ENCODE data around the gene RHCE.

RHCE gene

DNA sequence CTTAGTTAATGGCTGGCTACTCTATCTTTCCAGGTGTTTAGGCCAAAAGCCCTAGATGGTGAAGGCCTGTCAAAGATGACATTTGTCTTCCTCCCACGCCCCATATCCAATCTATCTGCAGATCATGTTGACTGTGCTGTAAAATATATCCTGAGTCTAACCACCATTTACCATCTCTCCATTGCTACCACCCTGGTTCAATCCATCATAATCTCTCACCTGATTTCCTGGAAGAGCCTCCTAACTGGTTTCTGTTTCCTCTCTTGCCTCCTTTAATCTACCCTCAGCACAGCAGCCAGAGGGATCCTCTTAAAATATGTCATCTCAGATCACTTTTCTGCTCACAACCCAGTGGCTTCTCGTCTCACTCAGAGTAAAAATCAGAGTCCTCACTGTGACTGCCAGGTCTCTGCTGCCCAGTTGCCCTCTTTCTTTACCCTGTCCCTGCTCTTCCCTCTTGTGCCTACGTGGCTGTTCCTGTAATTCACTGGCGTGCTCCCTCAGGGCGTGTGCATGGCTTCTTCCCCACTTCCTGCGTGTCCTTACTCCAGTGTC, 64.7 kb downstream of the RHCE start:
- TF ChIP-seq, protein P1, sequence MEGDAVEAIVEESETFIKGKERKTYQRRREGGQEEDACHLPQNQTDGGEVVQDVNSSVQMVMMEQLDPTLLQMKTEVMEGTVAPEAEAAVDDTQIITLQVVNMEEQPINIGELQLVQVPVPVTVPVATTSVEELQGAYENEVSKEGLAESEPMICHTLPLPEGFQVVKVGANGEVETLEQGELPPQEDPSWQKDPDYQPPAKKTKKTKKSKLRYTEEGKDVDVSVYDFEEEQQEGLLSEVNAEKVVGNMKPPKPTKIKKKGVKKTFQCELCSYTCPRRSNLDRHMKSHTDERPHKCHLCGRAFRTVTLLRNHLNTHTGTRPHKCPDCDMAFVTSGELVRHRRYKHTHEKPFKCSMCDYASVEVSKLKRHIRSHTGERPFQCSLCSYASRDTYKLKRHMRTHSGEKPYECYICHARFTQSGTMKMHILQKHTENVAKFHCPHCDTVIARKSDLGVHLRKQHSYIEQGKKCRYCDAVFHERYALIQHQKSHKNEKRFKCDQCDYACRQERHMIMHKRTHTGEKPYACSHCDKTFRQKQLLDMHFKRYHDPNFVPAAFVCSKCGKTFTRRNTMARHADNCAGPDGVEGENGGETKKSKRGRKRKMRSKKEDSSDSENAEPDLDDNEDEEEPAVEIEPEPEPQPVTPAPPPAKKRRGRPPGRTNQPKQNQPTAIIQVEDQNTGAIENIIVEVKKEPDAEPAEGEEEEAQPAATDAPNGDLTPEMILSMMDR (IDR thresholded peaks at IDR 0.05; ENCODE audit: control extremely low read depth, extremely low read depth, low read depth, missing control alignments): no peak
- ChIA-PET CTCF (no interaction called here), POLR2A (no interaction called here)
- no peak for DNase-seq (ENCODE audit: extremely low spot score)

DNA sequence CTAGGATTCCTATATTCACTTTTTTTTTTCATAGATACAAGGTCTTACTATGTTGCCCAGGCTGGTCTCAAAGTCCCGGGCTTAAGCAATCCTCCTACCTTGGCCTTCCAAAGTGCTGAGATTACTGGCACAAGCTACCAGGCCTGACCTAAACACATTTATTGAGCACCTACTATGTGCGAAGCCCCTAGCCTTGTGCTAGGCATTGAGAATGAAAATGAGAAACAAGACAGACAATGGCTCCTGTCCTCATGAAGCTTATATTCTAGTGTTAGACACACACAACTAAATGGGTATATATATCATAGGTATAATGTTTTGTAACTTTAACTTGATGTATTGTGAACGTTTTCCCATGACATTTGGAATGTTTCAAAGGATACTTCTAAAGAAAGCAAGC, 71.0 kb downstream of the RHCE start:
- TF ChIP-seq, protein P1 (IDR thresholded peaks at IDR 0.05; ENCODE audit: control extremely low read depth, extremely low read depth, low read depth, missing control alignments): no peak
- ChIA-PET POLR2A (no interaction called here), CTCF (no interaction called here)
- DNase-seq (ENCODE audit: extremely low spot score): no peak

DNA sequence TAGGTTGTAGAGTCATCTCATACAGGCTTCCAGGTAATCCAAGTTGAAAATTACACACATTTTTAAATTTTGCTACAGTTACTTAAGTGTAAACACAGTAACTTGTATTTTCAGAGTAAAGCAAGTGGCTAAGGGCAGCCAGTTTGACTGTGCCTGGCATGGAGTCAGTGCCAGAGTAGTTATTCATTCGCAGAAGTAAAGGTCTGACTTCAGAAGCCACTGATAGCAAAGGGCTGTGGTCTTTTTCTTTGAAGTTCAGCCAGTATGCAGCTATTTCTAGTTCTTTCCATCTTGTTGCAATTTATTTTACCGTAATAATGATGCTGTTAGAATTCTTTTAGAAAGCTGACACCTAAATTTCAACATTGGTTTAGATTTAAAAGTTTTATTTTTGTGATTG, 73.1 kb downstream of the RHCE start:
- CTCF ChIA-PET: no interaction called here
- POLR2A ChIA-PET: no interaction called here
- DNase-seq (ENCODE audit: extremely low spot score): no peak
- TF ChIP-seq, protein P1 (IDR thresholded peaks at IDR 0.05; ENCODE audit: control extremely low read depth, extremely low read depth, low read depth, missing control alignments): no peak

DNA sequence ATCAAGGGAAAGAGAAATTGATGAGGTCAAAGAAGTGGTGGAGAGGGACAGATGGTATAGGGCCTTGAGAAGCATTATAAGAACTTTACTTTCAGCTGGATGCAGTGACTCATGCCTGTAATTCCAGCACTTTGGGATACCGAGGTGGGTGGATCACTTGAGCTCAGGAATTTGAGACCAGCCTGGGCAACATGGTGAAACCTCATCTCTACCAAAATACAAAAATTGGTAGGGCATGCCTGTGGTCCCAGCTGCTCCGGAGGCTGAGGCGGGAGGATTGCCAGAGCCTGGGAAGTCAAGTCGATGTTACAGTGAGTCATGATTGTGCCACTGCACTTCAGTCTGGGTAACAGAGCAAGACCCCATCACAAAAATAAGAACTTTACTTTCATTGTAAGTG, 76.8 kb downstream of the RHCE start:
- TF ChIP-seq, protein P1 (IDR thresholded peaks at IDR 0.05; ENCODE audit: control extremely low read depth, extremely low read depth, low read depth, missing control alignments): no peak
- POLR2A ChIA-PET: no interaction called here
- CTCF ChIA-PET: no interaction called here
- DNase-seq (ENCODE audit: extremely low spot score): no peak

DNA sequence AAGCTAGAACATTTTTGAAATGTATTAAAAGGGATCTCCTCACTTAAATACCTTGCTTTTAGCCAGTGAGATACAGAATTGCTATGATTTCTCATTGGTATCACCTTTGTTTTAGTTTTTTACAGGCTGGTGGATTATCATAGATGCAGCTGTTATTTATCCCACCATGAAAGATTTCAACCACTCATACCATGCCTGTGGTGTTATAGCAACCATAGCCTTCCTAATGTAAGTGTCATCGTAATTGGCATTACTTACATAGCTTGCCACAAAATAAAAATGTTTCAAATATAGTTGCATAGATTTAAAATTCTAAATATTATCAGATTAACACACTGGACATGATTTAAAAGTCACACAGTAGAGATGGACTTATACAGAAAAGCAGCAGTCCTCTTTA, 77.8 kb downstream of the RHCE start:
- CTCF ChIA-PET: no interaction called here

DNA sequence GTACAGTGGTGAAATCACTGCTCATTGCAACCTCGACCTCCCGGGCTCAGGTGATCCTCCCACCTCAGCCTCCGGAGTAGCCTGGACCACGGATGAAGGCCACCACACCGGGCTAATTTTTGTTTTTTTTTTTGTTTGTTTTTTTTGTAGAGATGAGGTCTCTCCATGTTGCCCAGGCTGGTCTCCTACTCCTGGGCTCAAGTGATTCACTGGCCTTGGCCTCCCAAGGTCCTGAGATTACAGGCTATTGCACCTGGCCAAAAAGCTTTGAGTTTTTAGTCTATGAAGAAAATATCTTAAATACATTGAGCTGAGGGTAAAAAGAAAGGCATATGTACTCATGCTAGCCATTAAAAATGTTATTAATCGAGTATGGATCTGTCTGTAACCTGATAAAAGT, 78.9 kb downstream of the RHCE start:
- CTCF ChIA-PET: no interaction called here
- DNase-seq (ENCODE audit: extremely low spot score): no peak
- TF ChIP-seq, protein P1 (IDR thresholded peaks at IDR 0.05; ENCODE audit: control extremely low read depth, extremely low read depth, low read depth, missing control alignments): no peak
- POLR2A ChIA-PET: interaction anchor here (1.0 kb wide), 1 partner anchor 94 kb away, joined by 3 read pairs; the partner anchor contains the start of gene RSRP1

More for the DNA sequence above, 77.8 kb downstream of the RHCE start:
- POLR2A ChIA-PET: interaction anchor here (0.6 to 1.0 kb wide), 2 partner anchors 82 to 95 kb away, joined by 3 to 4 read pairs; partner anchors contain the start of gene RSRP1
- TF ChIP-seq, protein P1 (IDR thresholded peaks at IDR 0.05; ENCODE audit: control extremely low read depth, extremely low read depth, low read depth, missing control alignments): no peak
- no peak for DNase-seq (ENCODE audit: extremely low spot score)

DNA sequence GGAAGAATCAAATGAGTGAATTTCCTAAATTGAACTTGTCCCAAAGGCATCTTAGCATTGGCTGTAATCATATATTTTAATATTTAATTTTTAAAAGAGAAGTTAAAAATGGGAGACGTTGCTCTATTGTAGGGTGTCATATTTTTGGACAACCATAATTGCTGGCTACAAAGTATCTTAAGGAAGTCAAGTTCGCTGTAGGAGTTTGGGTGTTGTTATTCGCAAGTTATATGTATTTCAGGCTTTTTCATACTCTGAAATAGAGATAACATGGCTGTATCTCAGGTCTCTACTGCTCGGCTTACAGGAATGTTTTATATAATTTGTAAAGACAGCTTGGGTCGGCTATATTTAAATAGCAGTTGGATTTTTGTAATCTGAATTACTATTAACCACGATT, 81.6 kb downstream of the RHCE start:
- CTCF ChIA-PET: no interaction called here
- POLR2A ChIA-PET: no interaction called here

More for the DNA sequence above, 81.6 kb downstream of the RHCE start:
- TF ChIP-seq, protein P1 (IDR thresholded peaks at IDR 0.05; ENCODE audit: control extremely low read depth, extremely low read depth, low read depth, missing control alignments): no peak
- DNase-seq (ENCODE audit: extremely low spot score): no peak

Measured in GM10248 (cell line).